GM21381 (cell line): ENCODE data around the gene THRAP3.

Experiments
- ATAC-seq: cut with Tn5 transposase; IDR thresholded peaks from one replicate; pipeline ENCODE4 v1.9.1; 2021; ENCODE audit warnings: mild to moderate bottlenecking, moderate library complexity; ENCODE audit not compliant: unreplicated experiment

THRAP3 gene

DNA sequence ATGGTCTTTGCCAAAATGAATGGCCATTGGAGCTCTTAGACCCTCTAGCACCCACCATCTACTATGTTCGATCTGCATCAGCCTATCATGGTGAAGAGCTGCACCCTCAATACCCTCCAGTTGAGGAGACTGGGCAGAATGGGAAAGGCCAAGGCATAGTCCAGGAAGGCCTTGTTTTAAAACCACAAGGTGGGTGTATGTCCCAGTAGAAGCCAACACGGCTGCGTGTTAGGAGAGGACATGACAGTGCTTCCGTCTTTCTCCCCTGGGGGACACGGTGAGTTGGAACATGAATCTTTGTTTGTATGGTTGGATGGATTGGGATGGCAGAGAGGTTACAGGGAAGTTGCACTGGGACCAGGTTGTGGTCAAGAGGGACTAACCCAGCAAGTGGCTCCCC is 63.4 kb downstream of the THRAP3 start:
- no peak for ATAC-seq

DNA sequence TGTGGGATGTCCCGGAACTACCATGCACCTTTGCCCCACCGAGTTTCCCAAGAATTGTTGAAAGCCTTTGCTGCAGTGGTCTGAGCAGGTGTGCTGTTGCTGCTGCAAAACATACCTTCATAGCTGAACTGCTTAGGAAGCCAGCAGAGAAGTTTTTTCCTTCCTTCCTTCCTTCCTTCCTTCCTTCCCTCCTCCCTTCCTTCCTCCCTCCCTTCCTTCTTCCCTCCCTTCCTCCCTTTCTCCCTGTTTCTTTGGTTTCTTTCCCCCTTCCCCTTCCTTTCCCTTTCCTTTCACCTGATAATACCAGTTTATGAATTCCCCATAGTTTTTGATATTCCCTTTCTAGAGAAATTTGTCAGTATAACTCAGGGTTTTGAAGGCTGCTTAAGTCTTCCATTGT is 71.1 kb downstream of the THRAP3 start:
- no peak for ATAC-seq

DNA sequence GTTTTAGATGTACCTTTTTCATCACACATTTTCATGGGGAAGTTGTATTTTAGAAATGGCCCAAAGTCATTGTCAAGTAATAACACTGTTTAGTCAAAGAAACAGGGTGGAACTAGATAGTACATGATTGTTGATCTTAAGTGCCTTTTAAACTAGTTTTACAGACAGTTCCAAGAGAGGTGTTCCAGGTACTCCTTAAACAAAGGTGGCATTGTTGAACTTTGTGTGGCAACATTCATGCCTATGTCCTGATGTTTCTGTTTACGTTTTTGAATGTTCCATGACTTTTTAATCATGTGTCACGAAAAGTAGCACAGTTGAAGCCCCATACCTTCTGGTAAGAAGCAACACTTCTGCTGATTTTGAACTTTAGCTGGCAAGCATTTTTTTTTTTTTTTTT is 72.8 kb downstream of the THRAP3 start:
- no peak for ATAC-seq

GRCh38 chr1:36298640-36299039 is 74.4 kb downstream of the THRAP3 start:
- no peak for ATAC-seq

- no peak for ATAC-seq
Measured at GRCh38 chr1:36300526-36300925, 76.3 kb downstream of the THRAP3 start.

DNA sequence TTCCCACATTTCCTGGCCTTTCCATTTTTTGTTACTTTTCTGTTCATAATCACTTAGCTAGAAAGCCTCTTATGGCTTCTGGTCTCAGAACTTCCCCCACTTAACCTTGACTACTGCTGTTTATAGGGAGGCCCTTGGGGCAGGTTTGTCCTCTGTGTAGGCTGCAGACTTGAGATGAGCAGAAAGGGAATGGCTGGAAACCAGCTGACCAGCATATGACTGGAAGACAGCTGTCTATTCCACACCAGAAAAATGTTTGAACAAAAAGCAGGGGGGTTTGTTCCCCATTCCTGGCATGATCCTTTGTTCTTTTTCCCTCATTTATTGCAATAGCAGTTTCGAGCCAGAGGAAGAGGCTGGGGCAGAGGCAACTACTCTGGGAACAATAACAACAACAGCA is 77.0 kb downstream of the THRAP3 start:
- ATAC-seq, result no peak

- ATAC-seq, result no peak
Measured at GRCh38 chr1:36303244-36303643, 79.0 kb downstream of the THRAP3 start.

DNA sequence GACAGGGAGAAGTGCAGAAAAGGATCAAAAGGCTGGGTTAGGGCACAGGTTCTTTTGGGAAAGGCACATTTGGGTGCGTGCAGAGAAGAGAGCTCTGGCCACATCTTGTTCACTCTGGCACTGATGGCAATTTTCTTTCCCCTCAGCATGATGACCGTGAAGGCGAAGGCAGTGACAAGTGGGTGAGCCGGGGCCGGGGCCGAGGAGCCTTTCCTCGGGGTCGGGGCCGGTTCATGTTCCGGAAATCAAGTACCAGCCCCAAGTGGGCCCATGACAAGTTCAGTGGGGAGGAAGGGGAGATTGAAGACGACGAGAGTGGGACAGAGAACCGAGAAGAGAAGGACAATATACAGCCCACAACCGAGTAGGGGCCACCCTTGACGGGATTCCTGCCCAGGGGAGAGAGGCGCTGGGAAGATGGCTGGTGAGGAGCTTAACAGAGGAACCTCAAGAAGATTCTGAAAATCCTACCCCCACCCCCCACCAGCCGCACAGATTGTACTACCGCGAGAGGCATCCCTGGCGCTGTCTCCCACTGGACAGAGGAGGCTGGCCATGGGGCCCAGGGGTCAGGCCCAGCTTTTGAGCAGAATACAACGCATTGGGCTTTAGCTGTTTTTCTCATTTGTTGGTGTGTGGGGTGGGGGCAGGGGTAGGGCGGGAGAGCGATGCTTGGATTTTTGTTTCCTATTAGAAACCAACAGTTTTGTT is 79.6 kb downstream of the THRAP3 start:
- ATAC-seq, result no peak

DNA sequence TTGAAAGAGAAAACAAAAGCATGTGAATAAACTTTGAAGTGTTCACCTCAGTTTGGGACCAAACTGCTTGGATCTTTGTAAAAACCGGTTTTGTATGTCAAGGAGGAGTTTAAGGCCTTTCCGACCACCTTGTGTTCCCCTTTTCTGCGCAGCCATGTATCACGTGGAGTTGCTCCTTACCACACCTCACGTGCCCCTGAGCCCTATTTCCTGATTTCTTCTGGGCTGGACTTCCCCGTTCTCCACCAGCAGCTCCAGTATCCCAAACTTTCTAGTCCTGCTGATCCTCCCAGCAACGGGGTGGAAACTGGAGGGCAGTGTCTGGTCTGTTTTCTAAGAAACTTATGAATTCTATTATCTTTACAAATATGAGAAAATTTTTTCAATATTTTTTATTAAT is 80.3 kb downstream of the THRAP3 start:
- ATAC-seq, result no peak

- ATAC-seq, result no peak
Measured at GRCh38 chr1:36304970-36305914, 81.0 kb downstream of the THRAP3 start.

DNA sequence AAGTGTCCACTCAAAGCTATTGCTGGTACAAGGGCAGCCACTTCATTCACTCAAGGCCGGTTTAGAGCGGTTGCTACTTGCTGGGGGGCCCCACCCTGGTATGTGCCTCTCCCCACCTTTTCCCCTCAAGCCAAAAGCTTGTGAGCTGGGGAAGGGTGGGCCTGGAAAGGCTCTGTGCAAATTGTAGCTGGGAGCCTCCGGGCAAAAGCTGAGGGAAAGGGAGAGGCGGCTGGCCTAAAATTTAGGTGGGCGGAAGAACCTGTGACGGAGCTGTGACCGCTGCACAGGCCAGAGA is 81.6 kb downstream of the THRAP3 start:
- ATAC-seq, result no peak

DNA sequence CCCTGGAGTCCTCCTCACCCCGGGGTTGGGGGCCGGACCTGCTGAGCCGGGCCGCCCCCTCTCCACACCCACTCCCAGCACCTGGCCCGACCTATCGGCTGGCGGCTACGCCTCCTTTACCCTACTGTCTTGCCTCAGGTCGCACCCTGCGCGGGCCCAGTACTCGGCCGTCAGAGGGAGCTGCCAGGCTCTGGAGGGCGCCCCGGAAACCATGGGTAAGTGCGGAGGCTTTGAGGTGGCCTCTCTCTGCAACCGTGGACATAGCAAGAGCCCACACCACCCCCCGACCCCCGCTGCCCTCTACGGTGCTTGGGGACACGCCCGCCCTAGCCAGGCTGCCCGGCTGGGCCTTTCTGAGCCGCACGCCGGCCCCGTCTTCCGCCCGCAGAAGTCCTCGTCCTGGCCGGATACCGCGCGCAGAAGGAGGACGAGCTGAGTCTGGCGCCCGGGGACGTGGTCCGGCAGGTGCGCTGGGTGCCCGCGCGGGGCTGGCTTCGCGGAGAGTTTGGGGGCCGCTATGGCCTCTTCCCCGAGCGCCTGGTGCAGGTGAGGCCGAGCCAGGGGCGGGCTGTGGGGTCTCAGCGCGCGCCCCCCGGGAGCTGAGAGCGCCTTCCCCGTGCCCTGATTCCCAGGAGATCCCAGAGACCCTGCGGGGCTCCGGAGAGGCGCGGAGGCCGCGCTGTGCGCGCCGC is 82.1 kb downstream of the THRAP3 start, which contains the start of gene SH3D21:
Gene SH3D21 (plus strand): TSS at position 159 of the 692 bp plus-strand sequence. CDS start 53 bp downstream, at position 212.
- ATAC-seq, result peak; percentile 32

DNA sequence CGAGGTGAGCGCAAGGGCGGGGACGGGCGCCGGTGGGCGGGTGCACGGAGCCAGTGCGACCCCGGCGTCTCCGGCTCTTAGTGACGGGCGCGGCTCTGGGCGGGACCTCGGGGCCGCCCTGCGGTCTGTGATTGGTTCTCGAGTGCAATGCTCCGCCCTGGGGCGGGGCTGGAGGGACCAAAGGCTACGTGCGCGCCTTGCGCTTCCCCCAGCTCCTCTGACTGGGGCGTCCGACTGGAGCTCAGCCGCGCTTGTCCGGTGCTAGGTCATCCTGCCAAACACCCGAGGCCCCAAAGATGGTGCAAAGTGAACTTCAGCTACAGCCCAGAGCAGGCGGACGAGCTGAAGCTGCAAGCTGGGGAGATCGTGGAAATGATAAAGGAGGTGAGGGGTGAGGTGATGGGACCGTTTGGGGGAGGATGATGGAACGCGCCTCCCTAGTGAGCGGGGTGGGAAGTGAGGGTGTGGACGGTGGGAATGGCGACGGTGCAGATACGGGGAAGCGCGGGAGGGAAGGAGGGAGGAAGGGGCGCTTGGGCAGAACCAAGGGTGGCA is 82.7 kb downstream of the THRAP3 start:
- peak; percentile 97 for ATAC-seq

- ATAC-seq, result no peak
Measured at GRCh38 chr1:36307601-36308330, 83.5 kb downstream of the THRAP3 start.

DNA sequence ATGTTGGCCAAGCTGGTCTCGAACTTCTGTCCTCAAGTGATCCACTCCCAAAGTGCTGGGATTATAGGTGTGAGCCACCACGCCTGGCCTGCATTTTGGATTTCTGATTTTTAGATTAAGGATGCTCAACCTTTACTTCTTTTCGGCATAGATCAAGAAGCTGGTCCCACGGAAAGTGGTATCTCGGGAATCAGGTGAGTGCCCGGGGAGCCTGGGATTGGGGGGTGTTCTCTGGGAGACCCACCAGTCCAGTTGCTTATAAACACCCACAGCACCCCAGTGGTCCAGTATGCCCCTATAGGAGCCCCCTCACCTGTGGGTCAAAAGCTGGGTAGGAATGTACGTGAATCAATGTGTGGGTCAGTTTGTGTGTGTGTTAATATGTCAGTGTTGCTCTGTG is 85.2 kb downstream of the THRAP3 start:
- no peak for ATAC-seq

- ATAC-seq, result no peak
Measured at GRCh38 chr1:36320291-36320761, 96.1 kb downstream of the THRAP3 start.

- ATAC-seq, result no peak
Measured at GRCh38 chr1:36320767-36321118, 96.5 kb downstream of the THRAP3 start.

- ATAC-seq, result no peak
Measured at GRCh38 chr1:36321119-36321951, 97.1 kb downstream of the THRAP3 start.

- ATAC-seq, result no peak
Measured at GRCh38 chr1:36322041-36322785, 98.0 kb downstream of the THRAP3 start.
